Measurements from ENCODE around the gene XPR1.

- TF ChIP-seq CTCF (IDR thresholded peaks at IDR 0.05) (no peak), POLR2AphosphoS5 (IDR thresholded peaks at IDR 0.05; ENCODE audit: insufficient read depth in 1 of 2, low read depth in 1 of 2) (no peak), POLR2A (IDR thresholded peaks at IDR 0.05) (no peak)
Measured at GRCh38 chr1:180732866-180733265, 101.0 kb downstream of the XPR1 start.
